Measurements from ENCODE around the gene ADGRF5.

- no peak for TF ChIP-seq CREB1 (IDR thresholded peaks at IDR 0.05; ENCODE audit: low read depth)
- TF ChIP-seq, protein P1, sequence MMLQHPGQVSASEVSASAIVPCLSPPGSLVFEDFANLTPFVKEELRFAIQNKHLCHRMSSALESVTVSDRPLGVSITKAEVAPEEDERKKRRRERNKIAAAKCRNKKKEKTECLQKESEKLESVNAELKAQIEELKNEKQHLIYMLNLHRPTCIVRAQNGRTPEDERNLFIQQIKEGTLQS (IDR thresholded peaks at IDR 0.05; ENCODE audit: borderline replicate concordance, extremely low read depth, low read depth, low read length), result no peak
- TF ChIP-seq POLR2AphosphoS5 (IDR thresholded peaks at IDR 0.05; ENCODE audit: low read length), result no peak
- no peak for TF ChIP-seq EGR1 (IDR thresholded peaks at IDR 0.05; ENCODE audit: borderline replicate concordance in 1 of 2, low read depth in 2 of 2, low read length in 2 of 2)
- no peak for TF ChIP-seq FOXK2 (IDR thresholded peaks at IDR 0.05)
- no peak for TF ChIP-seq USF2 (IDR thresholded peaks at IDR 0.05; ENCODE audit: borderline replicate concordance, low read depth, low read length)
- no peak for TF ChIP-seq ZNF274 (IDR thresholded peaks at IDR 0.05; ENCODE audit: insufficient read depth, insufficient read length)
- no peak for TF ChIP-seq JUNB (IDR thresholded peaks at IDR 0.05)
- TF ChIP-seq MXI1 (IDR thresholded peaks at IDR 0.05; ENCODE audit: low read depth, low read length), result no peak
- TF ChIP-seq ZBTB11 (CRISPR knock-in tag; IDR thresholded peaks at IDR 0.05), result no peak
- TF ChIP-seq POLR2A (IDR thresholded peaks at IDR 0.05; ENCODE audit: low read depth, low read length), result no peak
Measured at GRCh38 chr6:46832816-46833215, 88.9 kb downstream of the ADGRF5 start.

Data from GM12878 (cell line).